H1 (cell line): Measurements from ENCODE around the gene CDH2. TPM values are rescaled to one million over a fixed set of nuclear protein-coding genes. Genes with fewer than 3 reads are reported as not detected.

Source experiments
- CTCF ChIA-PET: fragments of 300-600 bp; sonication (Branson Sonifier 250); formaldehyde crosslinking; loops from one replicate; lab custom pipeline; 2021; ENCODE audit not compliant: partially characterized antibody; lab: Charles Lee
- POLR2A ChIA-PET: fragments of 300-600 bp; sonication (Branson Sonifier 250); formaldehyde crosslinking; loops from one replicate; lab custom pipeline; 2021; ENCODE audit warnings: inconsistent platforms; ENCODE audit not compliant: partially characterized antibody; lab: Charles Lee
- DNase-seq, 2 experiments: peaks; one replicate each; pipeline versions ENCODE4 v3.0.0 to v3.0.0-alpha.2; 2010 to 2022; ENCODE audit warnings: low spot score in 2 of 2, low read depth in 1 of 2, mixed read lengths in 1 of 2
- FAIRE-seq: peaks from 2 replicates; lab custom pipeline; 2011; peaks lifted over from hg19 to GRCh38; lab: Jason Lieb, UNC
- H2AFZ ChIP-seq: 2 replicates; pipeline ENCODE4 v1.8.1; 2012; ENCODE audit warnings: low read length, inconsistent platforms
- H2AK5ac ChIP-seq: 2 replicates; pipeline ENCODE4 v1.6.1; 2013; ENCODE audit warnings: low read depth, low read length
- H2BK120ac ChIP-seq: replicated peaks from 2 replicates; pipeline ENCODE3; 2013; ENCODE audit warnings: low read depth, low read length, inconsistent platforms
- H2BK12ac ChIP-seq: 2 replicates; pipeline ENCODE4 v1.6.1; 2013; ENCODE audit warnings: low read depth, low read length
- H2BK15ac ChIP-seq: 2 replicates; pipeline ENCODE4 v1.6.1; 2013; ENCODE audit warnings: low read length
- H2BK20ac ChIP-seq: 2 replicates; pipeline ENCODE4 v1.6.1; 2013; ENCODE audit warnings: low read length
- H2BK5ac ChIP-seq: 2 replicates; pipeline ENCODE4 v1.6.1; 2013; ENCODE audit warnings: low read depth, low read length
- H3K14ac ChIP-seq: 2 replicates; pipeline ENCODE4 v1.6.1; 2013; ENCODE audit warnings: inconsistent platforms; ENCODE audit not compliant: insufficient read length
- H3K18ac ChIP-seq: 2 replicates; pipeline ENCODE4 v1.6.1; 2013; ENCODE audit warnings: low read length; ENCODE audit errors: extremely low read depth
- H3K23ac ChIP-seq: 2 replicates; pipeline ENCODE4 v1.6.1; 2013; ENCODE audit warnings: inconsistent platforms; ENCODE audit not compliant: insufficient read length
- H3K23me2 ChIP-seq: 2 replicates; pipeline ENCODE4 v1.6.1; 2013; ENCODE audit warnings: low read depth, low read length
- H3K27ac ChIP-seq: 2 replicates; pipeline ENCODE4 v1.6.1; 2011; ENCODE audit warnings: low read depth, low read length, inconsistent platforms
- H3K27me3 ChIP-seq, 4 experiments: replicated peaks in 1 of 4; 1 replicate in 1 of 4; 2 replicates in 3 of 4; pipeline versions ENCODE4 v1.6.1 to v1.8.1; 2011 to 2013; ENCODE audit warnings: low read length in 3 of 4, mild to moderate bottlenecking in 3 of 4, inconsistent platforms in 2 of 4, mixed read lengths in 2 of 4, moderate library complexity in 1 of 4; ENCODE audit not compliant: control insufficient read depth in 3 of 4, insufficient read depth in 3 of 4; ENCODE audit errors: extremely low read depth in 1 of 4
- H3K36me3 ChIP-seq, 4 experiments: 2 replicates each; pipeline versions ENCODE4 v1.6.1 to v1.8.1; 2011 to 2013; ENCODE audit warnings: mild to moderate bottlenecking in 4 of 4, low read length in 3 of 4, moderate library complexity in 2 of 4, control low read depth in 1 of 4, inconsistent platforms in 1 of 4; ENCODE audit not compliant: insufficient read depth in 4 of 4, control insufficient read depth in 2 of 4
- H3K4ac ChIP-seq: replicated peaks from 2 replicates; pipeline ENCODE3; 2013; ENCODE audit warnings: low read length, low read depth, mixed read lengths, inconsistent platforms; ENCODE audit not compliant: insufficient read length
- H3K4me1 ChIP-seq, 4 experiments: replicated peaks in 1 of 4; 1 replicate in 1 of 4; 2 replicates in 3 of 4; pipeline versions ENCODE4 v1.6.1 to v1.8.1; 2011 to 2013; ENCODE audit warnings: low read length in 3 of 4, inconsistent platforms in 2 of 4, mixed read lengths in 1 of 4; ENCODE audit not compliant: insufficient read depth in 4 of 4, control insufficient read depth in 3 of 4
- H3K4me2 ChIP-seq, 2 experiments: 2 replicates each; pipeline versions ENCODE4 v1.6.1 to v1.8.1; 2011 to 2013; ENCODE audit warnings: low read depth in 2 of 2, low read length in 2 of 2, control low read depth in 1 of 2, inconsistent platforms in 1 of 2, mild to moderate bottlenecking in 1 of 2; ENCODE audit not compliant: insufficient read depth in 1 of 2
- H3K4me3 ChIP-seq, 4 experiments: fragments of 200-600, 300-600 bp in 1 of 4; sonication (generic), shearing (Covaris generic), sonication (Bioruptor Twin) in 1 of 4; 2 replicates each; pipeline versions ENCODE4 v1.5.1 to v1.8.1; 2011 to 2016; ENCODE audit warnings: low read length in 4 of 4, low read depth in 3 of 4, control low read depth in 2 of 4, inconsistent platforms in 2 of 4, mild to moderate bottlenecking in 2 of 4, mixed read lengths in 1 of 4, moderate library complexity in 1 of 4; ENCODE audit not compliant: insufficient read depth in 2 of 4; ENCODE audit errors: extremely low read depth in 1 of 4
- H3K56ac ChIP-seq: replicated peaks from 2 replicates; pipeline ENCODE3; 2013; ENCODE audit warnings: low read depth, mild to moderate bottlenecking, mixed read lengths, low read length, inconsistent platforms; ENCODE audit not compliant: insufficient read length
- H3K79me1 ChIP-seq: 2 replicates; pipeline ENCODE4 v1.6.1; 2013; ENCODE audit warnings: low read depth, low read length, control low read depth
- H3K79me2 ChIP-seq, 2 experiments: 2 replicates each; pipeline versions ENCODE4 v1.6.1 to v1.8.1; 2012 to 2013; ENCODE audit warnings: low read length in 2 of 2, mild to moderate bottlenecking in 2 of 2, inconsistent platforms in 1 of 2; ENCODE audit not compliant: insufficient read depth in 2 of 2, control insufficient read depth in 1 of 2
- H3K9ac ChIP-seq, 4 experiments: replicated peaks in 1 of 4; 1 replicate in 1 of 4; 2 replicates in 3 of 4; pipeline versions ENCODE4 v1.6.1 to v1.8.1; 2011 to 2013; ENCODE audit warnings: low read depth in 3 of 4, low read length in 3 of 4, control low read depth in 2 of 4, mild to moderate bottlenecking in 2 of 4, moderate library complexity in 2 of 4, inconsistent platforms in 1 of 4; ENCODE audit errors: extremely low read depth in 1 of 4
- H3K9me3 ChIP-seq, 2 experiments: 2 replicates each; pipeline versions ENCODE4 v1.6.1 to v1.8.1; 2012 to 2013; ENCODE audit warnings: mild to moderate bottlenecking in 2 of 2, moderate library complexity in 2 of 2, control low read depth in 1 of 2, inconsistent platforms in 1 of 2, low read depth in 1 of 2, low read length in 1 of 2, mixed read lengths in 1 of 2; ENCODE audit not compliant: insufficient read depth in 2 of 2
- H4K20me1 ChIP-seq, 2 experiments: replicated peaks in 1 of 2; 2 replicates each; pipeline versions ENCODE3 to v1.8.1; 2011 to 2013; ENCODE audit warnings: inconsistent platforms in 2 of 2, low read length in 2 of 2, mild to moderate bottlenecking in 1 of 2; ENCODE audit not compliant: insufficient read depth in 2 of 2, control insufficient read depth in 1 of 2
- H4K5ac ChIP-seq: 2 replicates; pipeline ENCODE4 v1.6.1; 2013; ENCODE audit warnings: low read length, low read depth, mixed read lengths, inconsistent platforms; ENCODE audit not compliant: insufficient read length
- H4K8ac ChIP-seq: 2 replicates; pipeline ENCODE4 v1.8.0; 2013; ENCODE audit warnings: mild to moderate bottlenecking, moderate library complexity, low read length, inconsistent platforms; ENCODE audit not compliant: insufficient read depth; ENCODE audit errors: extremely low read depth
- H4K91ac ChIP-seq: replicated peaks from 2 replicates; pipeline ENCODE3; 2013; ENCODE audit warnings: low read length, mixed read lengths, inconsistent platforms; ENCODE audit not compliant: insufficient read length
- BCL11A ChIP-seq, 2 experiments: IDR thresholded peaks; one replicate each; pipeline ENCODE4 v1.6.1; 2011; ENCODE audit warnings: low read depth in 2 of 2, low read length in 2 of 2, mild to moderate bottlenecking in 2 of 2
- CBX8 ChIP-seq: fragments of 300-800, 300-1000 bp; sonication (generic); IDR thresholded peaks from 2 replicates; pipeline ENCODE4 v1.7.1; 2016; ENCODE audit warnings: low read depth, low read length, borderline replicate concordance
- CEBPB ChIP-seq: IDR thresholded peaks from 2 replicates; pipeline ENCODE4 v1.6.1; 2012; ENCODE audit warnings: low read depth, low read length
- CHD1 ChIP-seq: IDR thresholded peaks from 2 replicates; pipeline ENCODE4 v1.6.1; 2012; ENCODE audit warnings: low read depth, low read length, improper control_type of control experiment
- CREB1 ChIP-seq: IDR thresholded peaks from 2 replicates; pipeline ENCODE4 v1.6.1; 2012; ENCODE audit warnings: inconsistent platforms
- KDM1A ChIP-seq: fragments of 200-600, 300-600 bp; sonication (generic); IDR thresholded peaks from 2 replicates; pipeline ENCODE4 v1.7.1; 2016; ENCODE audit warnings: mild to moderate bottlenecking, low read length, borderline replicate concordance
- MAFK ChIP-seq: IDR thresholded peaks from 2 replicates; pipeline ENCODE4 v1.6.1; 2012; ENCODE audit warnings: low read depth, mild to moderate bottlenecking, improper control_type of control experiment, low read length
- RBBP5 ChIP-seq: IDR thresholded peaks from 2 replicates; pipeline ENCODE4 v1.7.1; 2012; ENCODE audit warnings: low read depth, mild to moderate bottlenecking, inconsistent platforms, low read length, moderate library complexity, borderline replicate concordance
- SIX5 ChIP-seq: IDR thresholded peaks from 2 replicates; pipeline ENCODE4 v1.6.1; 2011; ENCODE audit warnings: mild to moderate bottlenecking, low read depth, low read length
- TBP ChIP-seq: IDR thresholded peaks from 2 replicates; pipeline ENCODE4 v1.6.1; 2011; ENCODE audit warnings: low read depth, low read length, improper control_type of control experiment
- WGBS, 2 experiments: shearing (Covaris generic) in 1 of 2; methylation state at CpG; one replicate each; pipeline versions ENCODE4 v1.1.6 to v1.1.7; 2013 to 2015; ENCODE audit warnings: low lambda C conversion rate in 2 of 2, mixed read lengths in 2 of 2, inconsistent platforms in 1 of 2, low coverage in 1 of 2, missing lambda C conversion rate in 1 of 2; ENCODE audit not compliant: insufficient replicate concordance in 2 of 2, insufficient coverage in 1 of 2, insufficient read length in 1 of 2; ENCODE audit errors: extremely low coverage in 1 of 2, missing lambda C conversion rate in 1 of 2; 5-methylcytosine and 5-hydroxymethylcytosine counted together
- polyA plus RNA-seq, 7 experiments: library from polyadenylated mRNA; depleted of rRNA in 3 of 7; stranded (reverse) in 5 of 7; unstranded in 2 of 7; fragments of >200 nt in 5 of 7; fragments of 200-250 nt in 2 of 7; gene quantifications; 1 replicate in 5 of 7; 2 replicates in 1 of 7; 4 replicates in 1 of 7; pipeline versions ENCODE4 v1.2.1 to v1.2.3, GENCODE V29; 2011 to 2013; ENCODE audit warnings: missing spikeins in 2 of 7, mixed read lengths in 2 of 7
- total RNA-seq: library from RNA; stranded (reverse); fragmentation: NEBNext Ultra II Directional; extraction: Animal tissue kit (Norgen Biotek cat#: 25700); gene quantifications from 2 replicates; pipeline ENCODE4 v1.2.1, GENCODE V29; 2021
- TF ChIP-seq, protein P1 (sequence below): IDR thresholded peaks from 2 replicates; pipeline ENCODE4 v1.6.1; 2012; ENCODE audit warnings: low read length, inconsistent platforms

The CDH2 gene
- total and polyA plus RNA-seq, 2 of the 8 experiments (the other 6 are each of a cell fraction or from before 2014, with no cell fraction given): 15.0 to 56.5 TPM

- H3K9ac ChIP-seq: no peak overlapping the region
- no peak overlapping the region for H3K23ac ChIP-seq
- no peak overlapping the region for H2BK5ac ChIP-seq
- ChIA-PET POLR2A (no interaction called here), CTCF (no interaction called here)
- H3K4me3 ChIP-seq: no peak overlapping the region
- no peaks in the 10 kb centered on the region for H3K79me2 ChIP-seq
- H3K4me2 ChIP-seq: no peak overlapping the region
- H3K79me1 ChIP-seq: no peaks in the 10 kb centered on the region
- H2BK15ac ChIP-seq: no peak overlapping the region
- H3K4ac ChIP-seq: no peak overlapping the region
- no peak overlapping the region for H3K14ac ChIP-seq
- TF ChIP-seq MAFK (no peak), KDM1A (no peak), TBP (no peak), BCL11A (IDR thresholded peaks at IDR 0.05; ENCODE audit: low read depth in 2 of 2, low read length in 2 of 2) (no peak), CREB1 (no peak), CHD1 (no peak), CEBPB (no peak), CBX8 (no peak), RBBP5 (no peak), SIX5 (no peak)
- TF ChIP-seq, protein P1, sequence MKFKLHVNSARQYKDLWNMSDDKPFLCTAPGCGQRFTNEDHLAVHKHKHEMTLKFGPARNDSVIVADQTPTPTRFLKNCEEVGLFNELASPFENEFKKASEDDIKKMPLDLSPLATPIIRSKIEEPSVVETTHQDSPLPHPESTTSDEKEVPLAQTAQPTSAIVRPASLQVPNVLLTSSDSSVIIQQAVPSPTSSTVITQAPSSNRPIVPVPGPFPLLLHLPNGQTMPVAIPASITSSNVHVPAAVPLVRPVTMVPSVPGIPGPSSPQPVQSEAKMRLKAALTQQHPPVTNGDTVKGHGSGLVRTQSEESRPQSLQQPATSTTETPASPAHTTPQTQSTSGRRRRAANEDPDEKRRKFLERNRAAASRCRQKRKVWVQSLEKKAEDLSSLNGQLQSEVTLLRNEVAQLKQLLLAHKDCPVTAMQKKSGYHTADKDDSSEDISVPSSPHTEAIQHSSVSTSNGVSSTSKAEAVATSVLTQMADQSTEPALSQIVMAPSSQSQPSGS: no peak
- no peak overlapping the region for H4K5ac ChIP-seq
- DNase-seq (no peak), FAIRE-seq (no peak)
- H2BK12ac ChIP-seq: no peak overlapping the region
- H4K8ac ChIP-seq: no peak overlapping the region
- H3K56ac ChIP-seq: no peak overlapping the region
- H3K23me2 ChIP-seq: no peaks in the 10 kb centered on the region
- no peak overlapping the region for H2BK20ac ChIP-seq
- peaks cover 0 to 3% (median 0%) of the 10 kb centered on the region in 4 experiments; a peak in 1 of 7 replicates for H3K4me1 ChIP-seq
- H2AFZ ChIP-seq: no peak overlapping the region
- H3K27me3 ChIP-seq: no peaks in the 10 kb centered on the region
- no peak overlapping the region for H3K18ac ChIP-seq
- H3K27ac ChIP-seq: no peak overlapping the region
- no peaks in the 10 kb centered on the region for H3K9me3 ChIP-seq
- 71% methylated on average over 2 of the region's 2 CpGs; no CpG with 5 or more reads in 1 of the 2 experiments for WGBS, 2 experiments
- no peaks in the 10 kb centered on the region for H3K36me3 ChIP-seq
- H2AK5ac ChIP-seq: no peak overlapping the region
- H4K20me1 ChIP-seq: no peaks in the 10 kb centered on the region
- H2BK120ac ChIP-seq: no peak overlapping the region
- no peak overlapping the region for H4K91ac ChIP-seq
Measured at GRCh38 chr18:28078849-28079248, 98.1 kb downstream of the CDH2 start.
